ENCODE results near the gene PSENEN. TPM values are rescaled to one million over a fixed set of nuclear protein-coding genes. Genes with fewer than 3 reads are reported as not detected.
"Not testable (repeated sequence)": the region's sequence is repeated elsewhere in the genome, so short reads cannot be mapped to it uniquely, and the experiment has no call there.

PSENEN gene
- total RNA-seq, 4 donors from 2014 or later = 20.4 to 35.7 (median 29.5) TPM

GRCh38 chr19:35722897-35723296, 22.6 kb upstream of the PSENEN start:
- Histone ChIP-seq H3K9me3 (no peaks in the 10 kb centered on the region), H3K36me3 (peaks cover 0 to 84% of the 10 kb centered on the region in 2 donors), H3K27me3 (no peaks in the 10 kb centered on the region), H3K4me3 (no peak overlapping the region), H3K27ac (no peak overlapping the region), H3K4me1 (peaks cover 0 to 44% (median 8%) of the 10 kb centered on the region in 3 donors)
- 100% methylated on average over 1 of the region's 16 CpGs; no CpG with 5 or more reads in 1 of the 2 donors for WGBS, 2 donors (ENCODE audit: low coverage in 1 of 2)
- ATAC-seq = no peak
- TF ChIP-seq POLR2AphosphoS5 (IDR thresholded peaks at IDR 0.05) (no peak), CTCF (IDR thresholded peaks at IDR 0.05) (no peak), POLR2A (IDR thresholded peaks at IDR 0.05) (no peak), EP300 (IDR thresholded peaks at IDR 0.05) (no peak)

- no peak for TF ChIP-seq EP300 (IDR thresholded peaks at IDR 0.05)
- H3K27me3 ChIP-seq = no peaks in the 10 kb centered on the region
- H3K36me3 ChIP-seq = peaks cover 0 to 92% of the 10 kb centered on the region in 2 donors
- no peak for ATAC-seq
- H3K27ac ChIP-seq = no peak overlapping the region
- peaks cover 0 to 41% (median 8%) of the 10 kb centered on the region in 3 donors for H3K4me1 ChIP-seq
- H3K9me3 ChIP-seq = no peaks in the 10 kb centered on the region
- H3K4me3 ChIP-seq = no peak overlapping the region
- 88 to 100% methylated on average over 3 to 5 of the region's 24 CpGs for WGBS, 2 donors (ENCODE audit: low coverage in 1 of 2)
Measured at GRCh38 chr19:35723671-35724070, 21.8 kb upstream of the PSENEN start.

- Histone ChIP-seq H3K36me3 (peaks cover 0 to 97% of the 10 kb centered on the region in 2 donors), H3K4me1 (peaks cover 0 to 37% (median 3%) of the 10 kb centered on the region in 3 donors)
- not testable (repeated sequence) for H3K9me3 ChIP-seq, H3K4me3 ChIP-seq, H3K27me3 ChIP-seq, H3K27ac ChIP-seq, ATAC-seq
- 89 to 90% methylated on average over 7 of the region's 7 CpGs for WGBS, 2 donors (ENCODE audit: low coverage in 1 of 2)
Measured at GRCh38 chr19:35724132-35724531, 21.3 kb upstream of the PSENEN start.

- Histone ChIP-seq H3K9me3 (no peaks in the 10 kb centered on the region), H3K4me3 (no peak overlapping the region), H3K4me1 (peaks cover 0 to 33% (median 0%) of the 10 kb centered on the region in 3 donors), H3K27ac (no peak overlapping the region), H3K36me3 (peaks cover 0 to 100% of the 10 kb centered on the region in 2 donors), H3K27me3 (no peaks in the 10 kb centered on the region)
- no peak for ATAC-seq
- 83% methylated on average over 1 of the region's 12 CpGs; no CpG with 5 or more reads in 1 of the 2 donors for WGBS, 2 donors (ENCODE audit: low coverage in 1 of 2)
- TF ChIP-seq EP300 (IDR thresholded peaks at IDR 0.05) (no peak), CTCF (IDR thresholded peaks at IDR 0.05) (no peak)
Measured at GRCh38 chr19:35724560-35724959, 20.9 kb upstream of the PSENEN start.

GRCh38 chr19:35725216-35725861, 20.1 kb upstream of the PSENEN start:
- TF ChIP-seq POLR2AphosphoS5 (IDR thresholded peaks at IDR 0.05) (no peak), CTCF (IDR thresholded peaks at IDR 0.05) (no peak), POLR2A (IDR thresholded peaks at IDR 0.05) (no peak), EP300 (IDR thresholded peaks at IDR 0.05) (no peak)
- ATAC-seq = no peak
- WGBS, 2 donors (ENCODE audit: low coverage in 1 of 2) = 83 to 91% methylated on average over 2 to 6 of the region's 23 CpGs
- no peaks in the 10 kb centered on the region for H3K27me3 ChIP-seq
- H3K9me3 ChIP-seq = no peaks in the 10 kb centered on the region
- no peak overlapping the region for H3K4me3 ChIP-seq
- peaks cover 0 to 100% of the 10 kb centered on the region in 2 donors for H3K36me3 ChIP-seq
- peaks cover 0 to 25% (median 0%) of the 10 kb centered on the region in 3 donors for H3K4me1 ChIP-seq
- H3K27ac ChIP-seq = no peak overlapping the region
